ENCODE data around the gene ZNF561. TPM values are rescaled to one million over a fixed set of nuclear protein-coding genes. Genes with fewer than 3 reads are reported as not detected.

The ZNF561 gene
- total and polyA plus RNA-seq, 2 donors (not counting 3 experiments of a cell fraction or from before 2014, with no cell fraction given): 22.8 to 44.9 TPM

GRCh38 chr19:9640956-9641355 is 19.9 kb upstream of the ZNF561 start:
- ChIA-PET CTCF (no interaction called here), POLR2A (no interaction called here)
- Histone ChIP-seq H3K79me2 (ENCODE audit: control insufficient read depth, insufficient read depth, low read length) (no peaks in the 10 kb centered on the region), H3K4me3 (replicated peaks in 1 of 3; ENCODE audit: insufficient read depth in 1 of 3, low read depth in 1 of 3, low read length in 3 of 3) (no peak overlapping the region), H3K27me3 (ENCODE audit: control insufficient read depth in 2 of 2, insufficient read depth in 2 of 2, low read length in 2 of 2) (no peaks in the 10 kb centered on the region), H3K27ac (ENCODE audit: insufficient read depth, low read depth, low read length) (no peak overlapping the region), H3K4me1 (ENCODE audit: control insufficient read depth, extremely low read depth, insufficient read depth, low read length) (no peaks in the 10 kb centered on the region), H3K9ac (replicated peaks; ENCODE audit: extremely low read depth, insufficient read depth, low read length) (no peak overlapping the region), H3K4me2 (ENCODE audit: insufficient read depth, low read length) (no peak overlapping the region), H3K9me3 (replicated peaks; ENCODE audit: control insufficient read depth, insufficient read depth, low read length) (no peaks in the 10 kb centered on the region), H3K9me1 (replicated peaks; ENCODE audit: control insufficient read depth, extremely low read depth, insufficient read depth, low read length) (no peaks in the 10 kb centered on the region), H3K36me3 (ENCODE audit: control insufficient read depth in 2 of 2, extremely low read depth in 1 of 2, insufficient read depth in 2 of 2, low read length in 2 of 2) (no peaks in the 10 kb centered on the region), H4K20me1 (replicated peaks; ENCODE audit: control insufficient read depth, extremely low read depth, insufficient read depth, low read length) (no peaks in the 10 kb centered on the region), H2AFZ (ENCODE audit: low read depth, low read length) (no peak overlapping the region)
- dilution Hi-C loops (cut with MboI; ENCODE audit: extremely low pct_ligation_motif_present, low sequenced_read_pairs): no loop called here
- intact Hi-C loops (cut with micrococcal nuclease): no loop called here
- DNase-seq (ENCODE audit: low read depth, low spot score): no peak
- no TSS peak for BruUV-seq (replicated peaks)
- FAIRE-seq: no peak
- TF ChIP-seq GATA2 (IDR thresholded peaks at IDR 0.05; ENCODE audit: insufficient read depth, insufficient read length, low read depth, low read length) (no peak), JUN (IDR thresholded peaks at IDR 0.05; ENCODE audit: borderline replicate concordance, insufficient read depth, insufficient read length, low read depth) (no peak), FOS (IDR thresholded peaks at IDR 0.05; ENCODE audit: borderline replicate concordance, insufficient read depth, low read length) (no peak), POLR2A (IDR thresholded peaks at IDR 0.05; ENCODE audit: low read depth, low read length) (no peak), EZH2 (IDR thresholded peaks at IDR 0.05; ENCODE audit: borderline replicate concordance, low read depth, low read length, severe bottlenecking) (no peak), MYC (IDR thresholded peaks at IDR 0.05; ENCODE audit: low read depth, low read length) (no peak), POLR2AphosphoS5 (IDR thresholded peaks at IDR 0.05; ENCODE audit: insufficient read depth, low read depth, low read length) (no peak), CTCF (IDR thresholded peaks at IDR 0.05; ENCODE audit: extremely low read depth in 1 of 2, insufficient read depth in 1 of 2, low read depth in 1 of 2, low read length in 2 of 2) (no peak), MAX (IDR thresholded peaks at IDR 0.05; ENCODE audit: insufficient read depth, insufficient read length) (no peak)

All from endothelial cell of umbilical vein (primary cell).